OCI-LY1 (cell line): ENCODE measurements around the gene CMTM7.

ENCODE experiments used
- H2AFZ ChIP-seq: fragments of 200-600 bp; sonication (generic), shearing (Covaris generic); 2 replicates; pipeline ENCODE4 v1.6.0; 2014; ENCODE audit warnings: antibody characterized with exemption, mild to moderate bottlenecking, low read length
- H3F3A ChIP-seq: fragments of 200-600 bp; sonication (generic), shearing (Covaris generic); 2 replicates; pipeline ENCODE4 v1.6.0; 2014; ENCODE audit warnings: mild to moderate bottlenecking, antibody characterized with exemption, low read length, moderate library complexity; ENCODE audit not compliant: insufficient read depth
- H3K27ac ChIP-seq: fragments of 200-600 bp; sonication (generic); 2 replicates; pipeline ENCODE4 v1.5.1; 2014; ENCODE audit warnings: low read length, mixed run types, mild to moderate bottlenecking, low read depth; ENCODE audit not compliant: poor library complexity, severe bottlenecking
- H3K27me3 ChIP-seq: fragments of 200-600 bp; sonication (generic); 2 replicates; pipeline ENCODE4 v1.6.0; 2014; ENCODE audit warnings: antibody characterized with exemption, mild to moderate bottlenecking, low read length, moderate library complexity; ENCODE audit not compliant: insufficient read depth
- H3K36me3 ChIP-seq: fragments of 200-600 bp; sonication (generic); 2 replicates; pipeline ENCODE4 v1.6.1; 2014; ENCODE audit warnings: mild to moderate bottlenecking, antibody characterized with exemption, low read length, moderate library complexity, mixed read lengths; ENCODE audit not compliant: insufficient read depth
- H3K4me1 ChIP-seq: fragments of 200-600 bp; sonication (generic); 2 replicates; pipeline ENCODE4 v1.5.1; 2014; ENCODE audit warnings: mild to moderate bottlenecking, low read length, moderate library complexity; ENCODE audit not compliant: insufficient read depth, severe bottlenecking
- H3K4me2 ChIP-seq: fragments of 200-600 bp; sonication (generic), shearing (Covaris generic); 2 replicates; pipeline ENCODE4 v1.6.1; 2014; ENCODE audit warnings: low read length
- H3K4me3 ChIP-seq: fragments of 200-600 bp; sonication (generic); 2 replicates; pipeline ENCODE4 v1.5.1; 2014; ENCODE audit warnings: low read length, low read depth, mild to moderate bottlenecking, mixed read lengths; ENCODE audit not compliant: poor library complexity, severe bottlenecking
- H3K79me2 ChIP-seq: fragments of 200-600 bp; shearing (Covaris generic); 2 replicates; pipeline ENCODE4 v1.6.1; 2016; ENCODE audit warnings: mixed run types, low read length, mixed read lengths; ENCODE audit not compliant: insufficient read depth
- H3K9ac ChIP-seq: fragments of 200-600 bp; sonication (generic), shearing (Covaris generic); 2 replicates; pipeline ENCODE4 v1.6.1; 2014; ENCODE audit warnings: mild to moderate bottlenecking, low read length, mixed read lengths
- H3K9me2 ChIP-seq: fragments of 200-600 bp; sonication (generic), shearing (Covaris generic); 2 replicates; pipeline ENCODE4 v1.6.1; 2014; ENCODE audit warnings: low read depth, mild to moderate bottlenecking, low read length, mixed read lengths
- H3K9me3 ChIP-seq: fragments of 200-600 bp; shearing (Covaris generic); 2 replicates; pipeline ENCODE4 v1.6.1; 2014; ENCODE audit warnings: low read length, mixed read lengths
- H4K20me1 ChIP-seq: fragments of 200-600 bp; sonication (generic), shearing (Covaris generic); 2 replicates; pipeline ENCODE4 v1.6.0; 2016; ENCODE audit warnings: mild to moderate bottlenecking, low read length; ENCODE audit not compliant: insufficient read depth
- CTCF ChIP-seq: fragments of 200-600 bp; sonication (generic), shearing (Covaris generic); IDR thresholded peaks from 2 replicates; pipeline ENCODE4 v1.5.1; 2017; ENCODE audit warnings: mild to moderate bottlenecking, antibody characterized with exemption, low read length, moderate library complexity, mixed read lengths
- EZH2 ChIP-seq: fragments of 200-600 bp; sonication (generic), shearing (Covaris generic); IDR thresholded peaks from 2 replicates; pipeline ENCODE4 v1.8.0; 2017; ENCODE audit warnings: borderline replicate concordance, mixed run types, mild to moderate bottlenecking, antibody characterized with exemption, low read length, moderate library complexity, mixed read lengths

CMTM7 gene

GRCh38 chr3:32412887-32413286 is 21.2 kb downstream of the CMTM7 start:
- no peaks in the 10 kb centered on the region for H4K20me1 ChIP-seq
- H3K4me3 ChIP-seq = no peak overlapping the region
- H2AFZ ChIP-seq = no peak overlapping the region
- H3K27ac ChIP-seq = no peak overlapping the region
- no peaks in the 10 kb centered on the region for H3K27me3 ChIP-seq
- no peaks in the 10 kb centered on the region for H3K9me2 ChIP-seq
- H3K9me3 ChIP-seq = no peaks in the 10 kb centered on the region
- no peaks in the 10 kb centered on the region for H3K36me3 ChIP-seq
- peaks cover 7% of the 10 kb centered on the region; the same call in 1 of the 2 replicates for H3K79me2 ChIP-seq
- peak overlapping the region; percentile 2; the same call in 1 of the 2 replicates for H3K4me2 ChIP-seq
- TF ChIP-seq CTCF (no peak), EZH2 (no peak)
- no peak overlapping the region for H3K9ac ChIP-seq
- H3F3A ChIP-seq = no peaks in the 10 kb centered on the region
- H3K4me1 ChIP-seq = peaks cover 46% of the 10 kb centered on the region

GRCh38 chr3:32413845-32414521 is 22.3 kb downstream of the CMTM7 start:
- peaks cover 1% of the 10 kb centered on the region; the same call in 1 of the 2 replicates for H3K36me3 ChIP-seq
- H3K9ac ChIP-seq = no peak overlapping the region
- no peaks in the 10 kb centered on the region for H3K9me2 ChIP-seq
- no peaks in the 10 kb centered on the region for H3F3A ChIP-seq
- no peaks in the 10 kb centered on the region; the same call in 1 of the 2 replicates for H4K20me1 ChIP-seq
- H3K4me3 ChIP-seq = no peak overlapping the region
- peaks cover 54% of the 10 kb centered on the region for H3K4me1 ChIP-seq
- H3K9me3 ChIP-seq = no peaks in the 10 kb centered on the region
- no peaks in the 10 kb centered on the region for H3K27me3 ChIP-seq
- TF ChIP-seq EZH2 = no peak
- no peak for TF ChIP-seq CTCF
- no peak overlapping the region for H3K4me2 ChIP-seq
- H2AFZ ChIP-seq = no peak overlapping the region
- peaks cover 15% of the 10 kb centered on the region for H3K79me2 ChIP-seq
- H3K27ac ChIP-seq = no peak overlapping the region

GRCh38 chr3:32414522-32415202 is 23.0 kb downstream of the CMTM7 start:
- Histone ChIP-seq H2AFZ (no peak overlapping the region), H3K4me2 (no peak overlapping the region), H3K27ac (no peak overlapping the region), H3K27me3 (no peaks in the 10 kb centered on the region), H4K20me1 (no peaks in the 10 kb centered on the region; the same call in 1 of the 2 replicates), H3K79me2 (peaks cover 18% of the 10 kb centered on the region), H3K4me3 (no peak overlapping the region), H3K9me2 (no peaks in the 10 kb centered on the region), H3K9ac (no peak overlapping the region), H3K36me3 (peaks cover 5% of the 10 kb centered on the region; the same call in 1 of the 2 replicates), H3K9me3 (no peaks in the 10 kb centered on the region), H3F3A (no peaks in the 10 kb centered on the region), H3K4me1 (peaks cover 60% of the 10 kb centered on the region)
- TF ChIP-seq CTCF = no peak
- TF ChIP-seq EZH2 = no peak
